Left lung (tissue), 10 donors: ENCODE results near the gene TIGAR. TPM values are rescaled to one million over a fixed set of nuclear protein-coding genes. Genes with fewer than 3 reads are reported as not detected.
A peak's percentile ranks its signal among the peaks of the same experiment; 100 is the strongest.

Experiments used
- ATAC-seq: fragments of 200-7000 bp; cut with Tn5 transposase; one replicate; pipeline ENCODE4 v1.9.1; 2020; ENCODE audit warnings: moderate library complexity
- DNase-seq, 4 donors: peaks; one replicate each; pipeline ENCODE4 v3.0.0-alpha.2; 2013 to 2020
- H3K27ac ChIP-seq, 2 donors: fragments of 200-600 bp; sonication (generic) in 1 of 2; one replicate each; pipeline versions ENCODE4 v1.5.0 to v1.8.0; 2020 to 2021
- H3K27me3 ChIP-seq, 2 donors: fragments of 200-600 bp; sonication (generic) in 1 of 2; one replicate each; pipeline versions ENCODE4 v1.5.0 to v1.8.0; 2020 to 2021
- H3K36me3 ChIP-seq, 2 donors: fragments of 200-600 bp; sonication (generic) in 1 of 2; one replicate each; pipeline versions ENCODE4 v1.5.0 to v1.8.0; 2020 to 2021
- H3K4me1 ChIP-seq, 2 donors: fragments of 200-600 bp; one replicate each; pipeline ENCODE4 v1.8.0; 2021
- H3K4me3 ChIP-seq, 2 donors: fragments of 200-600 bp; sonication (generic) in 1 of 2; one replicate each; pipeline versions ENCODE4 v1.5.0 to v1.8.0; 2020 to 2021; ENCODE audit warnings: mild to moderate bottlenecking in 1 of 2
- H3K9me3 ChIP-seq, 2 donors: fragments of 200-600 bp; sonication (generic) in 1 of 2; one replicate each; pipeline versions ENCODE4 v1.5.0 to v1.8.0; 2020 to 2021
- intact Hi-C, 2 donors: fragments of 100-400 bp; cut with DNase I; formaldehyde crosslinking; loops; one replicate each; pipeline versions ENCODE4 v1.11.2 to v1.14.2; 2022
- polyA plus RNA-seq, 6 donors: library from polyadenylated mRNA; unstranded; fragments of 120-200 nt; gene quantifications; one replicate each; pipeline ENCODE4 v1.2.1, GENCODE V29; 2013; ENCODE audit not compliant: insufficient read length in 6 of 6
- total RNA-seq, 2 donors: library from RNA; stranded (reverse); fragmentation: NEBNext Ultra II Directional; extraction: Animal tissue kit (Norgen Biotek cat#: 25700); gene quantifications; one replicate each; pipeline ENCODE4 v1.2.1, GENCODE V29; 2021
- TF ChIP-seq, protein P1 (sequence below), 2 donors: fragments of 200-600 bp; sonication (generic) in 1 of 2; IDR thresholded peaks; one replicate each; pipeline versions ENCODE4 v1.5.0 to v1.8.0; 2021; ENCODE audit warnings: antibody characterized with exemption in 2 of 2
- donor health status: DM: no; HTN: yes; CAD: no.
- donor health status: DM: no; HTN: no; CAD: no.

Gene TIGAR
- total and polyA plus RNA-seq, 8 donors: 2.7 to 21.4 (median 5.0) TPM

DNA sequence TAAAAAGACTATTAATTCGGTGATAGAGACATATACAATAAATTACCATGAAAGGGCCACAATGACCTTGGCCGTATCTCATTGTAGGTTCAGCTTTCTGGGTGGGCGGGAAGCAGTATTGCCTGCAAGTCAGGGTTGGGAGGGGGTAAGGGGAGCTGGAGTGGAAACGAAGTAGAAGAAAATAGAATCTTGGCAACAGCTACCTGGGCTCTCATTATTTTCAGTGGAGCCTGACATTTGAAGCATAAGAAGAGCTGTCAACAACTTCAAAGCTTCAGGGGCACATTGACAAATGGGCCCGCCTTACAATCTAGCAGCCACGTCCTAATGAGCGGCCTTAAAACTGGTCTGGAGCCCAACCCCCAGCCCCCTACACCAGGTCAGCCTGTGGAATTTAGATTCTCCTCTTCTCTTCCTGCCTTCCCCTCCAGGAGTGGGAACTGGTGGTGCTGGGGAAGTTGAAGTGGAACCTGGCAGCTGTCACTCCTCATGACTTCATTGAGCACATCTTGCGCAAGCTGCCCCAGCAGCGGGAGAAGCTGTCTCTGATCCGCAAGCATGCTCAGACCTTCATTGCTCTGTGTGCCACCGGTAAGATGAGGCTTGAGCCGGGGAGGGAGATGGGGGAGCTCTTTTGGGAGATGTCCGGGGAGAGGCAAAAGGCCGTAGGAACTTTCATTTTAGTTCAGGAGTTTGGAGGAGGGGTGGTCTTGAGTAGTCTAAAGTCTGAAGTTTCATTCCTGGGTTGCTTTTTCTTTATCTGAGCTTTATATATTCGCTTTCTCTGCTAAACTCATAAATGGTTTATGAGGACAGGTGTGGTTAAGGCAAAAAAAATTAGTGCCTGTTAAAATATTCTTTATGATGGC lies 42.5 kb upstream of the TIGAR start:
- H3K27me3 ChIP-seq: peaks cover 0 to 28% of the 10 kb centered on the region in 2 donors
- H3K27ac ChIP-seq: peak overlapping the region; percentile 8 to 23
- ATAC-seq (peak; percentile 51), DNase-seq (peak in 3 of 4 donors; percentile 63 to 91 (median 89))
- peaks cover 0 to 43% of the 10 kb centered on the region in 2 donors for H3K36me3 ChIP-seq
- no peaks in the 10 kb centered on the region for H3K9me3 ChIP-seq
- peaks cover 23 to 73% of the 10 kb centered on the region in 2 donors for H3K4me1 ChIP-seq
- TF ChIP-seq, protein P1, sequence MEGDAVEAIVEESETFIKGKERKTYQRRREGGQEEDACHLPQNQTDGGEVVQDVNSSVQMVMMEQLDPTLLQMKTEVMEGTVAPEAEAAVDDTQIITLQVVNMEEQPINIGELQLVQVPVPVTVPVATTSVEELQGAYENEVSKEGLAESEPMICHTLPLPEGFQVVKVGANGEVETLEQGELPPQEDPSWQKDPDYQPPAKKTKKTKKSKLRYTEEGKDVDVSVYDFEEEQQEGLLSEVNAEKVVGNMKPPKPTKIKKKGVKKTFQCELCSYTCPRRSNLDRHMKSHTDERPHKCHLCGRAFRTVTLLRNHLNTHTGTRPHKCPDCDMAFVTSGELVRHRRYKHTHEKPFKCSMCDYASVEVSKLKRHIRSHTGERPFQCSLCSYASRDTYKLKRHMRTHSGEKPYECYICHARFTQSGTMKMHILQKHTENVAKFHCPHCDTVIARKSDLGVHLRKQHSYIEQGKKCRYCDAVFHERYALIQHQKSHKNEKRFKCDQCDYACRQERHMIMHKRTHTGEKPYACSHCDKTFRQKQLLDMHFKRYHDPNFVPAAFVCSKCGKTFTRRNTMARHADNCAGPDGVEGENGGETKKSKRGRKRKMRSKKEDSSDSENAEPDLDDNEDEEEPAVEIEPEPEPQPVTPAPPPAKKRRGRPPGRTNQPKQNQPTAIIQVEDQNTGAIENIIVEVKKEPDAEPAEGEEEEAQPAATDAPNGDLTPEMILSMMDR (IDR thresholded peaks at IDR 0.05): no peak
- no peak overlapping the region for H3K4me3 ChIP-seq
- intact Hi-C loops: loop anchor here in 1 of 2 donors (5.0 to 10.0 kb wide), 3 partner anchors 171 to 394 kb away; no protein-coding TSS in a partner anchor

DNA sequence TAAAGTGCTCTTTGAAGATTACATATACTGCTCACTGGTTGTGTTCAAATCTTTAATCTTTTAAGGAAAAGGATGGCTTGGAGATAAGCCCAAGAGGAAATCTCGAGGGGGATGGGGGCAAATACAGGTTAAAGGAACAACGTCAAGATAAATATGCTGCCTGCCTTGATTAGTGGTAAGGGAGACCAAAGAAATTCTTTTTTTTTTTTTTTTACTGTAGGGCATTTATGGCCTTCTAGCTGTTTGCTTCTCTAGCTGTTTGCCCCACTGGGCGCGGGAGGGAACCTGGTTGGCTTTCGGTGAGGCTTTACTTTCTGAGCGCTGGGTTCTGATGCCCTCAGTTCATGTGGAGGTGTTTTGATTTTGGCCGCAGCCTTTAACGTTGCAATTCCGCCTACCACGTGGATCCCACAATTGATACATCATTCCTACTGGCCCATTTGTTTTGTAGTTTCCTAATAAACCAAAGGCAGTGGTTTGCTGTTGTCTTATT lies 41.8 kb upstream of the TIGAR start:
- H3K36me3 ChIP-seq: peaks cover 0 to 49% of the 10 kb centered on the region in 2 donors
- intact Hi-C loops: loop anchor here in 1 of 2 donors (5.0 to 10.0 kb wide), 3 partner anchors 172 to 394 kb away; no protein-coding TSS in a partner anchor
- H3K27me3 ChIP-seq: peaks cover 0 to 21% of the 10 kb centered on the region in 2 donors

DNA sequence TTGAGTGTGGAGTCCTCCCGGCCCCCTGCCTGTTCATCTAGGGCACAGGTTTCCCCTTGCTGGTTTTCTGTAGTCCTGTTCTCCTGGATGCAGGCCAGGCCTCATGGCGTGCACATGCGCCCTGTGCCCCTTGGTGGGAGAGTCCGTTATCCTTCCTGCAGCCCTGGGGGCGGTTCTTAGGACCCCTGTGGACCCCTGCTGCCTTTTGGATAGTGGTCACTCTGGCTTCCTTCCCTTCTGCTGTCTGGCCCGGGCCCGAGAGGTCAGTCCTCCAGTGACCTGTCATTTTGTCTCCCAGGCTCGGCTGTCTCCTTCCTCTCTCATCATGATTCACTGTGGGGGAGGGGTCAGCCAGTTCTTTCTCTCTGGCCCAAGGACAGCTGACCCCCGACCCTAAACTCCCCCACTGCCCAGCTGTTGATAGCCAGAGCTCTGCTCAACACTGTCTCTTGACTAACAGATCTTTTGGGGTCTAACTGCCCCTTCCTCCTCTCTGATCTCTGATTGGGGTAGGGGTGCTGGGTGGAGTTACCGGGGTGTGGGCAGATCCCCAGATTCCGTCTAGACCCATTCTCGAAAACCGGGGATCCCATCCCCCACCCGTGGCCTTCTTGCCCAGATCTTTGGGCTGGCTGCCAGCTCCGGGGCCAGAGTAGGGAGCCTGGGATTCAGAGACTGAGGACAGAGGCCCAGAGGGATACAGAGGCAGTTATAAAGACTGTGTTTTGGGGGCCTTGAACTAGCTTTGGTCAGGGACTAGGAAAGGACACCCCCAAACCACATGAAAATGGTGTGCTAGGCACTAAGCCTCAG lies 40.5 kb upstream of the TIGAR start:
- TF ChIP-seq, protein P1 (IDR thresholded peaks at IDR 0.05): no peak
- H3K4me1 ChIP-seq: peaks cover 23 to 53% of the 10 kb centered on the region in 2 donors
- no peaks in the 10 kb centered on the region for H3K9me3 ChIP-seq
- no peak overlapping the region for H3K27ac ChIP-seq
- no peak overlapping the region for H3K4me3 ChIP-seq
- ATAC-seq: no peak
- peak in 1 of 4 donors; percentile 48 for DNase-seq
- intact Hi-C loops: loop anchor here in 1 of 2 donors (10.0 kb wide), 1 partner anchor 396 kb away; no protein-coding TSS in a partner anchor
- peaks cover 0 to 62% of the 10 kb centered on the region in 2 donors for H3K36me3 ChIP-seq
- peaks cover 0 to 9% of the 10 kb centered on the region in 2 donors for H3K27me3 ChIP-seq

More for the DNA sequence above, 41.8 kb upstream of the TIGAR start:
- Histone ChIP-seq H3K9me3 (no peaks in the 10 kb centered on the region), H3K4me1 (peaks cover 23 to 66% of the 10 kb centered on the region in 2 donors), H3K4me3 (no peak overlapping the region), H3K27ac (peak overlapping the region in 1 of 2 donors; percentile 8)
- TF ChIP-seq, protein P1 (IDR thresholded peaks at IDR 0.05): no peak
- no peak for DNase-seq
- no peak for ATAC-seq

DNA sequence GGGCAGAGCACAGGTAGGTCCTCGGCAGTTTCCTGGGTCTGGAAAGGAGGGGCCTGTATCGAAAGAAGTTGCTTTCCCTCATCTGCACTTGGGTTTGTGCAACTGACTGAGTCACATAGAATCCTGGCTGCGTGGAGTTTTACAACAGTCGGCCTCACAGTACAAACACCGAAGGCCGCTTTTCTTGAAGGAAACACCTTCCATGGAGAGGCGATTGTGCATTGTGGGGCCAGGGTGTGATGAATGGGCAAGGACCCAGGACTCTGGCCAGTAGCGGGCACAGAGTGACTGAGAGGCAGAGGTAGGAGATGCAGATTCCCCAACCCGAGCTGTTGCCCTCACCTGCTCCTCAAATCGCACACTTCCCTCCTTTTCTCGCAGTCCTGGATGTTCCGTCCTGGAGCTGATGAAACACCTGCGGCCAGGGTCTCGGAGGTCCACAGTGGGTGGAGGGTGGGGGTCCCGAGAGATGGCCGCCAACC lies 39.8 kb upstream of the TIGAR start:
- Histone ChIP-seq H3K4me3 (no peak overlapping the region), H3K9me3 (no peaks in the 10 kb centered on the region), H3K27ac (no peak overlapping the region), H3K36me3 (peaks cover 0 to 69% of the 10 kb centered on the region in 2 donors), H3K27me3 (peaks cover 0 to 2% of the 10 kb centered on the region in 2 donors), H3K4me1 (peaks cover 23 to 52% of the 10 kb centered on the region in 2 donors)
- DNase-seq: no peak
- intact Hi-C loops: loop anchor here in 1 of 2 donors (10.0 kb wide), 1 partner anchor 396 kb away; no protein-coding TSS in a partner anchor
- ATAC-seq: no peak
- TF ChIP-seq, protein P1 (IDR thresholded peaks at IDR 0.05): no peak
